Neural cell (in vitro differentiated cells): ENCODE data around the gene PTTG1IP.

Source experiments
- CTCF ChIP-seq: fragments of 450-650 bp; IDR thresholded peaks from 2 replicates; pipeline ENCODE4 v1.5.1; 2014; ENCODE audit warnings: antibody characterized with exemption, mild to moderate bottlenecking, moderate library complexity; ENCODE audit not compliant: poor library complexity, severe bottlenecking
- RAD21 ChIP-seq: fragments of 450-650 bp; conservative IDR thresholded peaks from 2 replicates; pipeline ENCODE4 v1.6.1; 2014; ENCODE audit warnings: antibody characterized with exemption, mild to moderate bottlenecking, moderate library complexity
- REST ChIP-seq: IDR thresholded peaks from 2 replicates; pipeline ENCODE4 v1.6.1; 2012; ENCODE audit warnings: borderline replicate concordance
- SMC3 ChIP-seq: fragments of 450-650 bp; conservative IDR thresholded peaks from 2 replicates; pipeline ENCODE4 v1.6.1; 2014; ENCODE audit warnings: antibody characterized with exemption, mild to moderate bottlenecking, moderate library complexity; ENCODE audit not compliant: poor library complexity
- TAF1 ChIP-seq: IDR thresholded peaks from 2 replicates; pipeline ENCODE4 v1.6.1; 2012; ENCODE audit warnings: low read depth

GRCh38 chr21:44805226-44805625 is 68.3 kb downstream of the PTTG1IP start:
- no peak for TF ChIP-seq CTCF
- TF ChIP-seq RAD21 = no peak
- no peak for TF ChIP-seq REST
- TF ChIP-seq TAF1 = no peak
- no peak for TF ChIP-seq SMC3
